ENCODE measurements around the gene CASP10.

DNA sequence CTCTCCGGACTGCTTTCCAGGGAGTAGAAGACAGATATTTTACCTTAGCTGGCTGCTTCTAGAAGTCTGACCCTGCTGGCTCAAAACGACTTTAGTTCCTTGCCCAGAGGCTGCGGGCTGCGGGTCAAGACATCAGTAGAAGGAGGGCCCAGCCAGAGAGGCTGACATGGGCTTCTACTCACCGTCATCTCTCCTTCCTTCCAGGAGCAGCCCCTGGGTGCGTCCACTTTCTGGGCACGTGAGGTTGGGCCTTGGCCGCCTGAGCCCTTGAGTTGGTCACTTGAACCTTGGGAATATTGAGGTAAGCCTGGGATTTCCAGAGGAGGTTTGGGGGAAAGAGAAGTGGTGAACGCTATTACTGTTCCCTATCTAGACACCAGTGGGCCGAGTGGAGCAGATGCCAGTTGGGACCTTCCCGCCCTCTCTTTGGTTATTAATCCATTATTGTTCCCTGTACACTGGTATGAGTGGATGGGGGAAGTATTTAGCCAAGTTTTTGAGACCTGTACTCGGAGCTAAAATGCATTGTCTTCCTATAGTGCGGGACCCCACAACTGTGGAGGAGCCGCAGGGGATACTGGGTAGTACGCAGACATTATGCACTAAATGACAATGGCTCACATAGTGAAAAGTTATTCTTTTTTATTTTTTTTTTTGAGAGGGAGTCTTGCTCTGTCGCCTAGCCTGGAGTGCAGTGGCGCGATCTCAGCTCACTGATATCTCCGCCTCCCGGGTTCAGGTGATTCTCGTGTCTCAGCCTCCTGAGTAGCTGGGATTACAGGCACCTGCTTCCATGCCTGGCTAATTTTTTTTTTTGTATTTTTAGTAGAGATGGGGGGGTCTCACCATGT is 51.1 kb downstream of the CASP10 start:
- TF ChIP-seq, protein P1, sequence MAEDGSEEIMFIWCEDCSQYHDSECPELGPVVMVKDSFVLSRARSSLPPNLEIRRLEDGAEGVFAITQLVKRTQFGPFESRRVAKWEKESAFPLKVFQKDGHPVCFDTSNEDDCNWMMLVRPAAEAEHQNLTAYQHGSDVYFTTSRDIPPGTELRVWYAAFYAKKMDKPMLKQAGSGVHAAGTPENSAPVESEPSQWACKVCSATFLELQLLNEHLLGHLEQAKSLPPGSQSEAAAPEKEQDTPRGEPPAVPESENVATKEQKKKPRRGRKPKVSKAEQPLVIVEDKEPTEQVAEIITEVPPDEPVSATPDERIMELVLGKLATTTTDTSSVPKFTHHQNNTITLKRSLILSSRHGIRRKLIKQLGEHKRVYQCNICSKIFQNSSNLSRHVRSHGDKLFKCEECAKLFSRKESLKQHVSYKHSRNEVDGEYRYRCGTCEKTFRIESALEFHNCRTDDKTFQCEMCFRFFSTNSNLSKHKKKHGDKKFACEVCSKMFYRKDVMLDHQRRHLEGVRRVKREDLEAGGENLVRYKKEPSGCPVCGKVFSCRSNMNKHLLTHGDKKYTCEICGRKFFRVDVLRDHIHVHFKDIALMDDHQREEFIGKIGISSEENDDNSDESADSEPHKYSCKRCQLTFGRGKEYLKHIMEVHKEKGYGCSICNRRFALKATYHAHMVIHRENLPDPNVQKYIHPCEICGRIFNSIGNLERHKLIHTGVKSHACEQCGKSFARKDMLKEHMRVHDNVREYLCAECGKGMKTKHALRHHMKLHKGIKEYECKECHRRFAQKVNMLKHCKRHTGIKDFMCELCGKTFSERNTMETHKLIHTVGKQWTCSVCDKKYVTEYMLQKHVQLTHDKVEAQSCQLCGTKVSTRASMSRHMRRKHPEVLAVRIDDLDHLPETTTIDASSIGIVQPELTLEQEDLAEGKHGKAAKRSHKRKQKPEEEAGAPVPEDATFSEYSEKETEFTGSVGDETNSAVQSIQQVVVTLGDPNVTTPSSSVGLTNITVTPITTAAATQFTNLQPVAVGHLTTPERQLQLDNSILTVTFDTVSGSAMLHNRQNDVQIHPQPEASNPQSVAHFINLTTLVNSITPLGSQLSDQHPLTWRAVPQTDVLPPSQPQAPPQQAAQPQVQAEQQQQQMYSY (CRISPR knock-in tag; IDR thresholded peaks at IDR 0.05) = no peak
- TF ChIP-seq CREB1 (CRISPR knock-in tag; IDR thresholded peaks at IDR 0.05) = no peak
- no peak for TF ChIP-seq ZNF219 (CRISPR knock-in tag; IDR thresholded peaks at IDR 0.05; ENCODE audit: borderline replicate concordance)
- TF ChIP-seq, protein P2, sequence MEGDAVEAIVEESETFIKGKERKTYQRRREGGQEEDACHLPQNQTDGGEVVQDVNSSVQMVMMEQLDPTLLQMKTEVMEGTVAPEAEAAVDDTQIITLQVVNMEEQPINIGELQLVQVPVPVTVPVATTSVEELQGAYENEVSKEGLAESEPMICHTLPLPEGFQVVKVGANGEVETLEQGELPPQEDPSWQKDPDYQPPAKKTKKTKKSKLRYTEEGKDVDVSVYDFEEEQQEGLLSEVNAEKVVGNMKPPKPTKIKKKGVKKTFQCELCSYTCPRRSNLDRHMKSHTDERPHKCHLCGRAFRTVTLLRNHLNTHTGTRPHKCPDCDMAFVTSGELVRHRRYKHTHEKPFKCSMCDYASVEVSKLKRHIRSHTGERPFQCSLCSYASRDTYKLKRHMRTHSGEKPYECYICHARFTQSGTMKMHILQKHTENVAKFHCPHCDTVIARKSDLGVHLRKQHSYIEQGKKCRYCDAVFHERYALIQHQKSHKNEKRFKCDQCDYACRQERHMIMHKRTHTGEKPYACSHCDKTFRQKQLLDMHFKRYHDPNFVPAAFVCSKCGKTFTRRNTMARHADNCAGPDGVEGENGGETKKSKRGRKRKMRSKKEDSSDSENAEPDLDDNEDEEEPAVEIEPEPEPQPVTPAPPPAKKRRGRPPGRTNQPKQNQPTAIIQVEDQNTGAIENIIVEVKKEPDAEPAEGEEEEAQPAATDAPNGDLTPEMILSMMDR (IDR thresholded peaks at IDR 0.05) = no peak
- TF ChIP-seq JUN (CRISPR knock-in tag; IDR thresholded peaks at IDR 0.05) = no peak
- TF ChIP-seq, protein P3, sequence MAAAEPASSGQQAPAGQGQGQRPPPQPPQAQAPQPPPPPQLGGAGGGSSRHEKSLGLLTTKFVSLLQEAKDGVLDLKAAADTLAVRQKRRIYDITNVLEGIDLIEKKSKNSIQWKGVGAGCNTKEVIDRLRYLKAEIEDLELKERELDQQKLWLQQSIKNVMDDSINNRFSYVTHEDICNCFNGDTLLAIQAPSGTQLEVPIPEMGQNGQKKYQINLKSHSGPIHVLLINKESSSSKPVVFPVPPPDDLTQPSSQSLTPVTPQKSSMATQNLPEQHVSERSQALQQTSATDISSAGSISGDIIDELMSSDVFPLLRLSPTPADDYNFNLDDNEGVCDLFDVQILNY (CRISPR knock-in tag; IDR thresholded peaks at IDR 0.05) = no peak
- TF ChIP-seq ETV6 (CRISPR knock-in tag; IDR thresholded peaks at IDR 0.05) = no peak
- TF ChIP-seq, protein P4, sequence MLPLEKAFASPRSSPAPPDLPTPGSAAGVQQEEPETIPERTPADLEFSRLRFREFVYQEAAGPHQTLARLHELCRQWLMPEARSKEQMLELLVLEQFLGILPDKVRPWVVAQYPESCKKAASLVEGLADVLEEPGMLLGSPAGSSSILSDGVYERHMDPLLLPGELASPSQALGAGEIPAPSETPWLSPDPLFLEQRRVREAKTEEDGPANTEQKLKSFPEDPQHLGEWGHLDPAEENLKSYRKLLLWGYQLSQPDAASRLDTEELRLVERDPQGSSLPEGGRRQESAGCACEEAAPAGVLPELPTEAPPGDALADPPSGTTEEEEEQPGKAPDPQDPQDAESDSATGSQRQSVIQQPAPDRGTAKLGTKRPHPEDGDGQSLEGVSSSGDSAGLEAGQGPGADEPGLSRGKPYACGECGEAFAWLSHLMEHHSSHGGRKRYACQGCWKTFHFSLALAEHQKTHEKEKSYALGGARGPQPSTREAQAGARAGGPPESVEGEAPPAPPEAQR (CRISPR knock-in tag; IDR thresholded peaks at IDR 0.05) = no peak

Data from WTC11 (cell line).